SK-N-SH treated with all-trans-retinoic acid at 6 μM for 48 hours (cell line): ENCODE data around the gene RGS12.

ENCODE experiments used
- ATAC-seq: fragments of 200-7000 bp; cut with Tn5 transposase; 3 replicates; pipeline ENCODE4 v1.9.1; 2020; ENCODE audit warnings: mild to moderate bottlenecking, moderate library complexity
- ARNTL ChIP-seq: fragments of 450-650 bp; formaldehyde crosslinking; IDR thresholded peaks from 2 replicates; pipeline ENCODE4 v1.5.0; 2020; ENCODE audit warnings: low read depth, mild to moderate bottlenecking, moderate library complexity, borderline replicate concordance
- BACH2 ChIP-seq: fragments of 250-450 bp; sonication (Bioruptor Pico); IDR thresholded peaks from 2 replicates; pipeline ENCODE4 v1.9.0; 2021; ENCODE audit warnings: mild to moderate bottlenecking, borderline replicate concordance
- CSDC2 ChIP-seq: fragments of 250-450 bp; sonication (Bioruptor Pico); IDR thresholded peaks from 2 replicates; pipeline ENCODE4 v1.5.0; 2020; ENCODE audit warnings: mild to moderate bottlenecking, moderate library complexity
- GLIS3 ChIP-seq: fragments of 250-450 bp; sonication (Bioruptor Pico); IDR thresholded peaks from 2 replicates; pipeline ENCODE4 v1.5.0; 2020; ENCODE audit warnings: mild to moderate bottlenecking, moderate library complexity
- ISL1 ChIP-seq: fragments of 250-450 bp; sonication (Bioruptor Pico); IDR thresholded peaks from 2 replicates; pipeline ENCODE4 v2.1.2; 2022; ENCODE audit warnings: mild to moderate bottlenecking, moderate library complexity
- OSR1 ChIP-seq: fragments of 250-450 bp; sonication (Bioruptor Pico); IDR thresholded peaks from 2 replicates; pipeline ENCODE4 v1.8.0; 2022; ENCODE audit warnings: moderate library complexity, mild to moderate bottlenecking, inconsistent platforms
- PATZ1 ChIP-seq: fragments of 250-450 bp; sonication (Bioruptor Pico); IDR thresholded peaks from 2 replicates; pipeline ENCODE4 v1.8.0; 2020; ENCODE audit warnings: mild to moderate bottlenecking, moderate library complexity, borderline replicate concordance
- PPARA ChIP-seq: fragments of 250-450 bp; sonication (Bioruptor Pico); IDR thresholded peaks from 2 replicates; pipeline ENCODE4 v1.5.0; 2020; ENCODE audit warnings: mild to moderate bottlenecking, borderline replicate concordance
- RARB ChIP-seq: fragments of 250-450 bp; sonication (Bioruptor Pico); IDR thresholded peaks from 2 replicates; pipeline ENCODE4 v1.8.0; 2021; ENCODE audit warnings: mild to moderate bottlenecking, moderate library complexity
- SNAI2 ChIP-seq: fragments of 250-450 bp; sonication (Bioruptor Pico); IDR thresholded peaks from 2 replicates; pipeline ENCODE4 v1.5.0; 2020; ENCODE audit warnings: mild to moderate bottlenecking, moderate library complexity
- TCF4 ChIP-seq: fragments of 250-450 bp; sonication (Bioruptor Pico); IDR thresholded peaks from 2 replicates; pipeline ENCODE4 v1.8.0; 2021; ENCODE audit warnings: mild to moderate bottlenecking, moderate library complexity, borderline replicate concordance
- TOX ChIP-seq: fragments of 250-450 bp; sonication (Bioruptor Pico); IDR thresholded peaks from 2 replicates; pipeline ENCODE4 v1.8.0; 2021; ENCODE audit warnings: mild to moderate bottlenecking, moderate library complexity, borderline replicate concordance
- ZC3H10 ChIP-seq: fragments of 250-450 bp; sonication (Bioruptor Pico); IDR thresholded peaks from 2 replicates; pipeline ENCODE4 v1.5.1; 2021; ENCODE audit warnings: mild to moderate bottlenecking, moderate library complexity
- ZFP3 ChIP-seq: fragments of 250-450 bp; sonication (Bioruptor Pico); IDR thresholded peaks from 2 replicates; pipeline ENCODE4 v1.5.0; 2020; ENCODE audit warnings: mild to moderate bottlenecking, moderate library complexity
- ZNF565 ChIP-seq: fragments of 450-650 bp; formaldehyde crosslinking; conservative IDR thresholded peaks from 2 replicates; pipeline ENCODE4 v1.5.0; 2020; ENCODE audit warnings: low read depth, mild to moderate bottlenecking, moderate library complexity
- ZNF70 ChIP-seq: fragments of 450-650 bp; formaldehyde crosslinking; IDR thresholded peaks from 2 replicates; pipeline ENCODE4 v1.5.0; 2020; ENCODE audit warnings: mild to moderate bottlenecking, moderate library complexity
- ZNF8 ChIP-seq: fragments of 450-650 bp; formaldehyde crosslinking; IDR thresholded peaks from 2 replicates; pipeline ENCODE4 v1.5.0; 2020; ENCODE audit warnings: mild to moderate bottlenecking, moderate library complexity
- TF ChIP-seq, protein P1 (sequence below): fragments of 250-450 bp; sonication (Bioruptor Pico); IDR thresholded peaks from 2 replicates; pipeline ENCODE4 v1.5.0; 2020; ENCODE audit warnings: mild to moderate bottlenecking, moderate library complexity
- TF ChIP-seq, protein P2 (sequence below): fragments of 250-450 bp; sonication (Bioruptor Pico); IDR thresholded peaks from 2 replicates; pipeline ENCODE4 v1.5.1; 2021; ENCODE audit warnings: mild to moderate bottlenecking, moderate library complexity
- TF ChIP-seq, protein P3 (sequence below): fragments of 250-450 bp; sonication (Bioruptor Pico); IDR thresholded peaks from 2 replicates; pipeline ENCODE4 v1.8.0; 2021; ENCODE audit warnings: low read depth, mild to moderate bottlenecking, moderate library complexity, borderline replicate concordance
- TF ChIP-seq, protein P4 (sequence below): fragments of 250-450 bp; sonication (Bioruptor Pico); IDR thresholded peaks from 2 replicates; pipeline ENCODE4 v1.5.1; 2020; ENCODE audit warnings: low read depth, mild to moderate bottlenecking, moderate library complexity

RGS12 gene

GRCh38 chr4:3317656-3318211 is 24.9 kb downstream of the RGS12 start:
- no peak for ATAC-seq
- TF ChIP-seq ZFP3 (CRISPR knock-in tag), result no peak
- no peak for TF ChIP-seq TOX (CRISPR knock-in tag)
- no peak for TF ChIP-seq SNAI2 (CRISPR knock-in tag)
- no peak for TF ChIP-seq CSDC2 (CRISPR knock-in tag)
- TF ChIP-seq TCF4 (CRISPR knock-in tag), result no peak
- no peak for TF ChIP-seq ARNTL
- TF ChIP-seq, protein P1, sequence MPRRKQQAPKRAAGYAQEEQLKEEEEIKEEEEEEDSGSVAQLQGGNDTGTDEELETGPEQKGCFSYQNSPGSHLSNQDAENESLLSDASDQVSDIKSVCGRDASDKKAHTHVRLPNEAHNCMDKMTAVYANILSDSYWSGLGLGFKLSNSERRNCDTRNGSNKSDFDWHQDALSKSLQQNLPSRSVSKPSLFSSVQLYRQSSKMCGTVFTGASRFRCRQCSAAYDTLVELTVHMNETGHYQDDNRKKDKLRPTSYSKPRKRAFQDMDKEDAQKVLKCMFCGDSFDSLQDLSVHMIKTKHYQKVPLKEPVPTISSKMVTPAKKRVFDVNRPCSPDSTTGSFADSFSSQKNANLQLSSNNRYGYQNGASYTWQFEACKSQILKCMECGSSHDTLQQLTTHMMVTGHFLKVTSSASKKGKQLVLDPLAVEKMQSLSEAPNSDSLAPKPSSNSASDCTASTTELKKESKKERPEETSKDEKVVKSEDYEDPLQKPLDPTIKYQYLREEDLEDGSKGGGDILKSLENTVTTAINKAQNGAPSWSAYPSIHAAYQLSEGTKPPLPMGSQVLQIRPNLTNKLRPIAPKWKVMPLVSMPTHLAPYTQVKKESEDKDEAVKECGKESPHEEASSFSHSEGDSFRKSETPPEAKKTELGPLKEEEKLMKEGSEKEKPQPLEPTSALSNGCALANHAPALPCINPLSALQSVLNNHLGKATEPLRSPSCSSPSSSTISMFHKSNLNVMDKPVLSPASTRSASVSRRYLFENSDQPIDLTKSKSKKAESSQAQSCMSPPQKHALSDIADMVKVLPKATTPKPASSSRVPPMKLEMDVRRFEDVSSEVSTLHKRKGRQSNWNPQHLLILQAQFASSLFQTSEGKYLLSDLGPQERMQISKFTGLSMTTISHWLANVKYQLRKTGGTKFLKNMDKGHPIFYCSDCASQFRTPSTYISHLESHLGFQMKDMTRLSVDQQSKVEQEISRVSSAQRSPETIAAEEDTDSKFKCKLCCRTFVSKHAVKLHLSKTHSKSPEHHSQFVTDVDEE (CRISPR knock-in tag), result no peak
- TF ChIP-seq, all 23 proteins: peak for 0

DNA sequence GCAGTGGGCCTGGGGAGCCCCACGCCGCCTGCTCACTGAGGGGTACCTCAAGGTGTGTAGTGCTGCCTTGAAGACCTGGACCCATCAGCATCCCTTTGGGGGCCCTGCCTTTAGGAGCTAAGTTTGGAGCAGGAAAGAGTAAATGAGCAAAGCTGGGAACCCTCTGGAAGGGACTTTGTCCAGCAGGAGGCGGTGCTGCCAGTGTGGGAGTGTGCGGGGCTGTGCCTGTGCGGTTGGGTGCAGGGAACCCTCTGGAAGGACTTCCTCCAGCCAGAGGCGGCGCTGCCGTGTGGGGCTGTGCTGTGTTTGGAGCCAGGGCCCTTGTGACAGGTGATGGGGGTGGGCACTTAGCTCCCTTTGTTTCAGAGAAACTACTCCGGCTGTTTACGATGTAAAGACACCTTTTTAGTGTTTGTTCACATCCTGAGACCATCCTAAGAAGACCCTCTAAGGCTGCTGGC is 25.8 kb downstream of the RGS12 start:
- ATAC-seq, result peak; percentile 42; the same call in 2 of the 3 replicates
- TF ChIP-seq BACH2 (CRISPR knock-in tag) (no peak), ZFP3 (CRISPR knock-in tag) (no peak), TCF4 (CRISPR knock-in tag) (no peak), PPARA (CRISPR knock-in tag) (no peak), ZC3H10 (CRISPR knock-in tag) (no peak), ZNF8 (CRISPR knock-in tag) (no peak), RARB (CRISPR knock-in tag) (no peak), ISL1 (no peak), GLIS3 (CRISPR knock-in tag) (no peak), ZNF565 (CRISPR knock-in tag) (no peak)
- TF ChIP-seq, protein P2, sequence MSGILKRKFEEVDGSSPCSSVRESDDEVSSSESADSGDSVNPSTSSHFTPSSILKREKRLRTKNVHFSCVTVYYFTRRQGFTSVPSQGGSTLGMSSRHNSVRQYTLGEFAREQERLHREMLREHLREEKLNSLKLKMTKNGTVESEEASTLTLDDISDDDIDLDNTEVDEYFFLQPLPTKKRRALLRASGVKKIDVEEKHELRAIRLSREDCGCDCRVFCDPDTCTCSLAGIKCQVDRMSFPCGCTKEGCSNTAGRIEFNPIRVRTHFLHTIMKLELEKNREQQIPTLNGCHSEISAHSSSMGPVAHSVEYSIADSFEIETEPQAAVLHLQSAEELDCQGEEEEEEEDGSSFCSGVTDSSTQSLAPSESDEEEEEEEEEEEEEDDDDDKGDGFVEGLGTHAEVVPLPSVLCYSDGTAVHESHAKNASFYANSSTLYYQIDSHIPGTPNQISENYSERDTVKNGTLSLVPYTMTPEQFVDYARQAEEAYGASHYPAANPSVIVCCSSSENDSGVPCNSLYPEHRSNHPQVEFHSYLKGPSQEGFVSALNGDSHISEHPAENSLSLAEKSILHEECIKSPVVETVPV (CRISPR knock-in tag), result no peak
- TF ChIP-seq, protein P1 (CRISPR knock-in tag), result no peak
- TF ChIP-seq, protein P3, sequence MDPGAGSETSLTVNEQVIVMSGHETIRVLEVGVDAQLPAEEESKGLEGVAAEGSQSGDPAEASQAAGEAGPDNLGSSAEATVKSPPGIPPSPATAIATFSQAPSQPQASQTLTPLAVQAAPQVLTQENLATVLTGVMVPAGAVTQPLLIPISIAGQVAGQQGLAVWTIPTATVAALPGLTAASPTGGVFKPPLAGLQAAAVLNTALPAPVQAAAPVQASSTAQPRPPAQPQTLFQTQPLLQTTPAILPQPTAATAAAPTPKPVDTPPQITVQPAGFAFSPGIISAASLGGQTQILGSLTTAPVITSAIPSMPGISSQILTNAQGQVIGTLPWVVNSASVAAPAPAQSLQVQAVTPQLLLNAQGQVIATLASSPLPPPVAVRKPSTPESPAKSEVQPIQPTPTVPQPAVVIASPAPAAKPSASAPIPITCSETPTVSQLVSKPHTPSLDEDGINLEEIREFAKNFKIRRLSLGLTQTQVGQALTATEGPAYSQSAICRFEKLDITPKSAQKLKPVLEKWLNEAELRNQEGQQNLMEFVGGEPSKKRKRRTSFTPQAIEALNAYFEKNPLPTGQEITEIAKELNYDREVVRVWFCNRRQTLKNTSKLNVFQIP (CRISPR knock-in tag), result no peak
- TF ChIP-seq, protein P4, sequence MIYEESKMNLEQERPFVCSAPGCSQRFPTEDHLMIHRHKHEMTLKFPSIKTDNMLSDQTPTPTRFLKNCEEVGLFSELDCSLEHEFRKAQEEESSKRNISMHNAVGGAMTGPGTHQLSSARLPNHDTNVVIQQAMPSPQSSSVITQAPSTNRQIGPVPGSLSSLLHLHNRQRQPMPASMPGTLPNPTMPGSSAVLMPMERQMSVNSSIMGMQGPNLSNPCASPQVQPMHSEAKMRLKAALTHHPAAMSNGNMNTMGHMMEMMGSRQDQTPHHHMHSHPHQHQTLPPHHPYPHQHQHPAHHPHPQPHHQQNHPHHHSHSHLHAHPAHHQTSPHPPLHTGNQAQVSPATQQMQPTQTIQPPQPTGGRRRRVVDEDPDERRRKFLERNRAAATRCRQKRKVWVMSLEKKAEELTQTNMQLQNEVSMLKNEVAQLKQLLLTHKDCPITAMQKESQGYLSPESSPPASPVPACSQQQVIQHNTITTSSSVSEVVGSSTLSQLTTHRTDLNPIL (CRISPR knock-in tag), result no peak

- no peak for ATAC-seq
- TF ChIP-seq ZNF565 (CRISPR knock-in tag) (no peak), ARNTL (no peak), ZNF8 (CRISPR knock-in tag) (no peak), PPARA (CRISPR knock-in tag) (no peak), PATZ1 (CRISPR knock-in tag) (no peak), ZFP3 (CRISPR knock-in tag) (no peak), ZNF70 (no peak), SNAI2 (CRISPR knock-in tag) (no peak), OSR1 (CRISPR knock-in tag) (no peak), TOX (CRISPR knock-in tag) (no peak), RARB (CRISPR knock-in tag) (no peak), CSDC2 (CRISPR knock-in tag) (no peak)
- TF ChIP-seq, protein P2 (CRISPR knock-in tag), result no peak
Measured at GRCh38 chr4:3320361-3321023, 27.7 kb downstream of the RGS12 start.
